Right renal cortex interstitium (tissue), 3 donors: ENCODE data around the gene ODF2. TPM values are rescaled to one million over a fixed set of nuclear protein-coding genes. Genes with fewer than 3 reads are reported as not detected.
"Not testable (repeated sequence)": the region's sequence is repeated elsewhere in the genome, so short reads cannot be mapped to it uniquely, and the experiment has no call there.

Source experiments
- DNase-seq, 3 donors: peaks; one replicate each; pipeline ENCODE4 v3.0.0-alpha.2; 2013; ENCODE audit warnings: low read depth in 3 of 3, low spot score in 2 of 3
- polyA plus RNA-seq, 3 donors: library from polyadenylated mRNA; unstranded; fragments of 120-200 nt; gene quantifications; one replicate each; pipeline ENCODE4 v1.2.1, GENCODE V29; 2013; ENCODE audit not compliant: insufficient read length in 3 of 3

ODF2 gene
- polyA plus RNA-seq = 10 to 100 TPM; 39.6 to 43.7 (median 43.3) TPM

- DNase-seq = peak; percentile 87 to 92 (median 92)
Observed at GRCh38 chr9:128455849-128456612, at the start of gene ODF2. ODF2 (plus strand) TSS chr9:128456006; CDS start chr9:128456092, 86 bp downstream.

- DNase-seq = no peak
Observed at GRCh38 chr9:128406848-128407391, 48.9 kb upstream of the ODF2 start.

- no peak for DNase-seq
Observed at GRCh38 chr9:128408963-128409431, 46.8 kb upstream of the ODF2 start.

- no peak for DNase-seq
Observed at GRCh38 chr9:128409450-128409849, 46.4 kb upstream of the ODF2 start.

- DNase-seq = no peak
Observed at GRCh38 chr9:128409978-128410377, 45.8 kb upstream of the ODF2 start.

GRCh38 chr9:128411364-128412119 is 44.3 kb upstream of the ODF2 start:
- no peak for DNase-seq

GRCh38 chr9:128412120-128412790 is 43.6 kb upstream of the ODF2 start:
- DNase-seq = peak in 1 of 3 donors; percentile 50

GRCh38 chr9:128413728-128414127 is 42.1 kb upstream of the ODF2 start:
- not testable (repeated sequence) for DNase-seq

GRCh38 chr9:128414461-128414860 is 41.3 kb upstream of the ODF2 start:
- DNase-seq = no peak

GRCh38 chr9:128415281-128415680 is 40.5 kb upstream of the ODF2 start:
- no peak for DNase-seq

GRCh38 chr9:128416014-128416413 is 39.8 kb upstream of the ODF2 start:
- DNase-seq = no peak

- no peak for DNase-seq
Observed at GRCh38 chr9:128416432-128417019, 39.3 kb upstream of the ODF2 start.

GRCh38 chr9:128419061-128419925 is 36.5 kb upstream of the ODF2 start:
- DNase-seq = no peak

GRCh38 chr9:128420060-128420650 is 35.7 kb upstream of the ODF2 start:
- peak in 2 of 3 donors; percentile 49 to 63 for DNase-seq

GRCh38 chr9:128420651-128421481 is 34.9 kb upstream of the ODF2 start, which contains the start of gene CERCAM:
CERCAM (plus strand) TSS chr9:128420857; CDS start chr9:128420878, 21 bp downstream.
- DNase-seq = peak in 2 of 3 donors; percentile 45 to 47

GRCh38 chr9:128421482-128421996 is 34.3 kb upstream of the ODF2 start:
- DNase-seq = no peak

- not testable (repeated sequence) for DNase-seq
Observed at GRCh38 chr9:128422022-128422782, 33.6 kb upstream of the ODF2 start.
